HL-60/S4 (cell line): ENCODE data around the gene PRSS33.

Source experiments
- in situ Hi-C: fragments of 300-500 bp; cut with MboI; formaldehyde crosslinking; loops from 2 replicates; pipeline ENCODE4 v1.14.3; 2022; ENCODE audit warnings: low sequenced_read_pairs

PRSS33 gene

DNA sequence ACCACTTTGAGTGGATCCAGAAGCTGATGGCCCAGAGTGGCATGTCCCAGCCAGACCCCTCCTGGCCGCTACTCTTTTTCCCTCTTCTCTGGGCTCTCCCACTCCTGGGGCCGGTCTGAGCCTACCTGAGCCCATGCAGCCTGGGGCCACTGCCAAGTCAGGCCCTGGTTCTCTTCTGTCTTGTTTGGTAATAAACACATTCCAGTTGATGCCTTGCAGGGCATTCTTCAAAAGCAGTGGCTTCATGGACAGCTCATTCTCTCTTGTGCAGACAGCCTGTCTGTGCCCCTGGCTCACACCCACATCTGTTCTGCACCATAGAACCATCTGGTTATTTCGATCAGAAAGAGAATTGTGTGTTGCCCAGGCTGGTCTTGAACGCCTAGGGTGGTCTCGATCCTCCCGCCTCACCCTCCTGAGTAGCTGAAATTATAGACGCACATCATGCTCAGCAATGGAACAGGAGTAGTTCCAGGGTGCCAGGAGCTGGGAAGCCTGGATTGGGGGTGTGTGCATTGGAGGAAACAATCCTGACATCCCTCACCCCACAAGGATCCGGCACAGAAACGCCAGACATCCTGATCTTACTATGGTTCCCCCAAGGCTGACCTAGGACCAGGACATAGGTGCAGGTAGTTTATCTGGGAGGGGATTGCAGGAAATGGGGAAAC is 34.3 kb upstream of the PRSS33 start:
- in situ Hi-C loops = no loop called here

DNA sequence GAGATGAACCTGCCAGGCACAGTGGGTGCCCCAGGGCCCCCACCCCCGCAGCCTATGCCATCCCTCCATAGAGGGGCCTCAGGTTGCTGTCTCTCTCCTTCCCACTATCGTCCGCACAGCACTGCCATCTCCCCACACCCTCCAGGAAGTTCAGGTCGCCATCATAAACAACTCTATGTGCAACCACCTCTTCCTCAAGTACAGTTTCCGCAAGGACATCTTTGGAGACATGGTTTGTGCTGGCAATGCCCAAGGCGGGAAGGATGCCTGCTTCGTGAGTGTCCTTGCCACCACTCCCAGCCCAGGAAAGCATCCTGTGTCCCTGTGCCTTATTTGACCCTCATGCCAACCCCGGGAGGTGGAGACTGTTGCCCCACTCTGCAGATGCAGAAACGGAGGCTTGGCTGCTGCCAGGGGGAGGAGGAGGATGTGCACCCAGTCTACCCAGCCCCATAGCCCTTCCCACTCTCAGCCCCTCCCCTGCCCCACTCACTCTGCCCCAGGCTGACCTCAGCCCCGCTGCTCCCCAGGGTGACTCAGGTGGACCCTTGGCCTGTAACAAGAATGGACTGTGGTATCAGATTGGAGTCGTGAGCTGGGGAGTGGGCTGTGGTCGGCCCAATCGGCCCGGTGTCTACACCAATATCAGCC is 33.6 kb upstream of the PRSS33 start:
- in situ Hi-C loops = no loop called here

DNA sequence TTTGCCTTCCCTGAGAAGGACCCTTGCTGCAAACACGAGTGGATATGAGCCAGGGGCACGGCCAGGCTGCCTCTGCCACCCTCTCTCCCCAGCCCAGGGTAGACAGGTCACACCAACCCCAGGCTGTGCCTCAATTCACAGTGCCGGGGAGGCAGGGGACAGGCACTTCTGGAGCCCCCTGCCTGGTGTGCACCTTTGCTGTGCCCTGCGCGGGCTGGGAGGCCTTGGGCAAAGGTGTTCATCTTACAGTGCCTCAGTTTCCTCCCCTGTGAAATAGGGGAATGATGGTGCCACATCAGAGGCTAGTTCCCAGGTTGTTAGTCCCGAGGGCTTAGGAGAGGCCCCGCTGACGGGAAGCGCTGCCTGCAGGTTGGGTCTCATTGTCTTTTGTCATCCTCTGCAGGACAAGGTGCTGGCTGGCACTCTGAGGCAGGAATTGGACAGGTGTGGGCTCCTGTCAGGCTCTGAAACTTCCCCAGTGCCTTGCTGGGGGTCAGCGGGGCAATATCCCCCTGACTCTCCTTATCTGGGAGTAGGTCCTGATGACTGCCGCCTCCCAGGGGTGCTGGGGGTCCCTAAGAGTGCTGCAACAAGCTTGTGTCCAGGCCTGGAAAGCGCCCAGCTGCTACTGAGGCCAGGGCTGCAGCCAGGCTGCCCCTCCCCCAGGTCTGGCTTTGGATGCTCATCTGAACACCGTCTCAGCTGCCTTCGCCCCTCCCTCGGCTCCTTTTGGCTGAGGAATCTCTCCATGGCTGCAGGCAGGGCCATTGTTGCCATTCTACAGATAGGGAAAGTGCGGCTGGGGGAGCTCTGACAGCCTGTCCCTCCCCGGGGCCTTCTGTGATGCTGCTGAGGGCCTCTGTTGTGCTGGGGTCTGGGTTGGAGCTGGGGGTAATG is 32.8 kb upstream of the PRSS33 start:
- in situ Hi-C loops = no loop called here

DNA sequence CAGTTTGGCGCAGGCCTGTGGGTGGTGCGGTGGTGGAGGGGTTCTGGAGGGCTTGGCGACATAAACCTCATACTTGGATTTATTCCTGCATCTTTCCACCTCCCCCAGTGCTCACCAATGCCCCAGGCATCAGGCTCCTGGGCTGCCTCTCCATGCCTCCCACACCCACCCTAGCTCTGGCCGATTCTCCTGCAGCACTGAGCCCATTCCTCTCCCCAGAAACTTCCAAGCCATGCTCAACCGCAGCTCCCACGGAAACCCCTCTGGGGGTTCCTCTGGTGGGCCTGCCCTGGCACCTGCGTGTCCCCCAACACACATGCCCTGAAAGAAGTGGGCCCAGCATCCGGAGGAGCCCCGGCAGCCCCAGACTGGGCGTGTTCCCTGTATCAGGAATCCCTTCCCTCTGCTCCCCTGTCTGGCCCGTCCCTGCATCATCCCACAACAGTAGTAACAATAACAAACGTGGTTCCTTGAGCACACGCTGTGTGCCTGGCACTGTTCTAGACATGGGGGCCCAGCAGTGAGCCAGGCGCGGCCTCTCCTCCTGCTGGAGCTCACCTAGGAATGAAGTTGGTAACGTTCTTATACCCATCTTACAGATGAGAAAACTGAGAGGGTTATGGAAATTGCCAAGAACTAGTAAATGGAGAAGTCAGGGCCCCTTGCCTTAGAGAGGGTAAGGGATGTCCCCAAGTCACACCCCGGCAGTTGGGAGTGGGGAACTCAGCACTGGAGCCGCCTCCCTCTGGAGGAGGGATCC is 32.0 kb upstream of the PRSS33 start:
- in situ Hi-C loops = no loop called here

DNA sequence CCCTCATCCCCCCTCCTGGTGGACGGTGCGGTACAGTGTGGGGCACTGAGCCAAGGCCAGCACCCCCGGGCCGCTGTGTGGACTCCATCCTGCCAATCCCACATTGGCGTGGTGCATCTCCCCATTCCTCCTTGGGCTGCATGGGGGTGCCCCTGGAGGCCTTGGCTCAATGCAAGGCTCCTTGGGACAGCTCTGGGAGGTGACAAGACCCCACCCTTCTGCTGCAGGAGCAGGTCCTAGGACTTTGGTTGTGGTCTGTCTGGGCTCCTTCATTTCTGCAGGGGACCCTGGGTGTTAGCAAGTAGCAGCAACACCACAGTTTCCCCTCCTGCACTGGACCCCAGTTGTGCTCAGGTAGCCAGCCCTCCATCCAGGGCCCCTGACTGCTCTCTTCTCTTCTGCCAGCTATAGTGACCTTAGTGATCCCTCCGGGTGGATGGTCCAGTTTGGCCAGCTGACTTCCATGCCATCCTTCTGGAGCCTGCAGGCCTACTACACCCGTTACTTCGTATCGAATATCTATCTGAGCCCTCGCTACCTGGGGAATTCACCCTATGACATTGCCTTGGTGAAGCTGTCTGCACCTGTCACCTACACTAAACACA is 31.0 kb upstream of the PRSS33 start:
- in situ Hi-C loops = no loop called here

DNA sequence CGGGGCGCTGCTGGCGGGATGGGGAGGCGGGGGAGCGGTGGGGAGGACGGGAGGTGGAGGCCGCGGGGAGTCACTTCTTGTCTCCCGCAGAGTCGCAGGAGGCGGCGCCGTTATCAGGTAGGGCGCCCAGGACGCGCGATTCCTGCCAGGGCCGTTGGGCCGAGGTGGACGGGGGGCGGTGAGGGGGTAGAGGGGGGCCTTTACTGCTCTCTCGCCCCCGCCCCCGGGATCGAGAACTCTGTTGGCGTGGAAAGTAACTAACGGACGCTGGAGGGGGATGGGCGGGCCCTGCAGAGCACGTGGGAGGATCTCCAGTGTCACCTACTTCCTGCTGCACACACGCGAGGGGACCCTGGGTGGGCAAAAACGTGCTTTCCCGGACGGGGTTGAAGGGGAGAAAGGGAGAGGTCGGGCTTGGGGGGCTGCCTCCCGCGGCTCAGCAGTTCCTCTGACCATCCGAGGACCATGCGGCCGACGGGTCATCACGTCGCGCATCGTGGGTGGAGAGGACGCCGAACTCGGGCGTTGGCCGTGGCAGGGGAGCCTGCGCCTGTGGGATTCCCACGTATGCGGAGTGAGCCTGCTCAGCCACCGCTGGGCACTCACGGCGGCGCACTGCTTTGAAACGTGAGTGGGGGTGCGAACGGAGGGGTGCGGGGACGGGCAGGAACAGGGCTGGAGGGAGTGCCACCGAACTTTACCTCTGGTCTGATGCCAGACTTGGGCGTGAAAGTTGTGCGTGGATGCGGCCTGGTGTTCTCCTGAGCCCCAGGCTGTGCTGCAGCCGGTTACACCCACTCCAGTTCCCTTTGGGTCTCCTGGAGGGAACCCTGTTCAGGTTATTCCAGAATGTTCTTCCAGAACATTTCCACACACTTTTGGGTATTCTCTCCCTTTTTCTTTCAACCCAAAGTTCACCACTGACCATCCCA is 30.2 kb upstream of the PRSS33 start:
- in situ Hi-C loops = no loop called here

DNA sequence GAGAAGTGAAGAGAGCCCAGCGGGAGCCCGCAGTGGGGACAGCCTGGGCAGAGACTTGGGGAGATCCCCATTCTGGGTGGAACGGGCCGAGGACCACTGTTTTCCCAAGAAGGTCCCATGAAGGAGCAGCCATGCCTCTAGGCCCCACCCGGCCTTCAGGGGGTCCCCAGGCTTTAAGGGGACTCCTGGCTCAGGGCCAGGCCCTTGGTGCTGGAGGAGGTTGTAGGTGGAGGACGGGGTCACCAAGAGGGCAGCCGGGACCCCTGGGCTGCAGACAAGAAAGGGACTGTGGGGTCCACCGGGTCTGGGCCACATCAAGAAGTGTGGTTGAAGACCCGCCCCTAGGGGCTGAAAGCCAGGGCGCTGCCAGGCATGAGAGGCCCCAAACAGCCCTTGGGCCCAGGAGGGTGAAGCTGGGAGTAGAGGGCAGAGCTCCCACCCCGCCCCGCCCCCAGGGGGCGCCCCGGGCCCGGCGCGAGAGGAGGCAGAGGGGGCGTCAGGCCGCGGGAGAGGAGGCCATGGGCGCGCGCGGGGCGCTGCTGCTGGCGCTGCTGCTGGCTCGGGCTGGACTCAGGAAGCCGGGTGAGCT is 29.5 kb upstream of the PRSS33 start, which contains the start of gene PRSS21:
PRSS21 (plus strand) TSS at position 487 of the 589 bp plus-strand sequence; CDS start at position 519, 32 bp downstream.
- in situ Hi-C loops = no loop called here

DNA sequence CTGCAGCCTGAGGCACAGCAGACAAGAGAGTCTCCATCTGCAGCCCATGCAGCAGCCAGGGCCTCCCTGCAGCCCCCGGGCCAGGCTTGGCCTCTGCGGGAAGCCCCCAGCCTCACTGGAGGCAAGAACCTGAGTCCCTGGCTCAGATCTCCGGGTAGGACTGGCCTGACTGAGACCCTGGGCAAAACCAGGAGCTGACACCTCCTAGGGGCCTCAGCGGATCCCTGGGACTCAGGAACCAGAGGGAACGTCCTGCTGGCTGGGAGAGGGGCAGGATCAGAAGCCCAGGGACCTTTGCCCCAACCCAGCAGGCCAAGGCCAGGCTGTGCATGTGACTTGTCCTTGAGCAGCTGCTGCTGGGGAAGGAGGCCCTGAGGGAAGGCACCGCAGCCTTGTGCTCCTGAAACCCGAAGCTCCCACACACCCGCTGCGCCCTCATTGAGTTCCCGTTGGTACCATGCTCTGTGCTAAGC is 28.0 kb upstream of the PRSS33 start:
- in situ Hi-C loops = no loop called here

DNA sequence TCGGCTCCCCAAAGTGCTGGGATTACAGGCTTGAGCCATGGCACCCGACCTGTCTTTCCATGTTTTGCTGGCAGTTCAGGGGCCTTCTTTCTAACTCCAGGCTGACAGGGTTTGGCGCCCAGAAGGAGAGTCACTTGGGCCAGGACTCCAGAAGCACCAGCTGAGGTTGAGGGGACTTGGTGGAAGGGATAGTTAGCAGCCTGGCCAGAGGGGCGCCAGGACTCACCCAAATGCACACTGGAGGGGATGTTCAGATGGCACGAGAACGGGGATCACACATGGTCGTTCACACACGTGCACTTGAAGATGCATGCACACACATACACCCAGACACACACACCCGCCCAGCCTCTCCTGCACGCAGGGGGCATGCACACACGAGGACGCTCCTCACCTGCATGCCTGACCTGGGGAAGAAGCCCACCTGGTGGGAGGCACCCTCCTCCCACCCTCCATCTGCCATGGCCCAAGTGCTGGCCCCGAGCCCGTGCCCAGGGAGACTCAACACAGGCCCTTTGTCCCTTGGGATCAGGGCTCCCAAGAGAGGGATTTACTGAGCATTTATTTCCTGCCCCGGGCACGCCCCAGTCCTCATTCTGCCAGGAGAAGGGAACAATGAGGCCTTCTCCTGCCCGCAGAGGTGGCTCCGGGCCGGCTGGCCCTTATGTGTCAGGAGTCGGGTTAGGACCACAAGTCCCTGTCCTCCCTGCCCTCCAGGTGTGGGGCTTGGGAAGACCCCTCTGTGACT is 27.4 kb upstream of the PRSS33 start:
- in situ Hi-C loops = no loop called here

DNA sequence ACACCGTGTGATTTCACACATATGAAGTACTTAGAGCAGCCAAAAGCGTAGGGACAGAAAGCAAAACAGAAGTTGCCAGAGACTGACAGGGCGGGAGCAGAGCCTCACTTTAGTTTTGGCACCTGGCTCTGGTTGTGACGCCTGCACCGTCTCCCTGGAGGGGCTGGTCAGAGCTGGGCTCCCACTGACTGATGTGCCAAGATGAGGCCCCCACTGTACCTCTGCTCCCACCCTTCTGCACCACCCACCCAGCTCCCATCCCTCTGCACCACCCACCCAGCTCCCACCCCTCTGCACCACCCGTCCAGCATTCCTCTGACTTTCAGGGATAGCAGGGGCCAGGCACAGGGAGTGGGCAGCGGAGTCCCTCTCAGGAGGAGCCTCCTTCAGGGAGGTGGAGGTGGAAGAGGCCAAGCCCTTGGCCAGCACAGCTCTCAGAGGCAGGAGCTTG is 26.4 kb upstream of the PRSS33 start:
- in situ Hi-C loops = no loop called here

DNA sequence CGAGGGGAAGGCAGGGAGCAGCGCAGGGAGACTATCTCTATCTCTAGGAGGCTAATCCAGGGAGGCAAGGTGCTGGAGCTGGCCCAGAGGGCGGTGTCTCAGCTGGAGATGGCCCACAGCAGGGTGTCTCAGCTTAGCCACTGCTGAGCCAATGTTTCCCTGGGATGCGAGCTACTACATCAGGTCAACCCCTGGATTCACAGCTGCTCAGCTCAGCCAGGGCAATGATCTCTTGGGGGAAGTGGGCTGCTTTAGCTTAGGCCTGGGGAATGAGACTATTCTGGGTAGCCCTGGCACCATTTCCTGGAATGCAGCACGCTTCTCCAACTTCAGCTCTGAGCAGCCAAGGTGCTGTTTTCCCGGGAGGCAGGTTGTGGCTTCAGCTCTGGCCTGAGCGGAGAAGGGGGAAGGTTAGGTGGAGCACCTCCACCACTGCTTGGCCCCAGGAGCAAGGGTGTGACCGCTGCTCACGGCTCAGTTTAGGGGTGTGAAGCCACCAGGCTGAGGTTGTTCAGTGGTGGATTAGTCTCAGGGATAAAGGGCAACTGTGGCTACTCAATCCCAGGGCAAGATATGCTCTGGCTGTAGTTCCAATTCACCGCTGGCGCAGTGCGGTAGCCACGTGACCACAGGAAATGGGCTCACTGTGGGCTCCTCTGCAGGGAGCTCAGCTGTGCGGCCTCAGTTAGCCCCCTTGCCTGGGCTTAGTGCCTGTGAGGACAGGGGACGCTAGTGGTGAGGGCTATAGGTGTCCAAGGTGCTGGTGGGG is 24.5 kb upstream of the PRSS33 start:
- in situ Hi-C loops = no loop called here

DNA sequence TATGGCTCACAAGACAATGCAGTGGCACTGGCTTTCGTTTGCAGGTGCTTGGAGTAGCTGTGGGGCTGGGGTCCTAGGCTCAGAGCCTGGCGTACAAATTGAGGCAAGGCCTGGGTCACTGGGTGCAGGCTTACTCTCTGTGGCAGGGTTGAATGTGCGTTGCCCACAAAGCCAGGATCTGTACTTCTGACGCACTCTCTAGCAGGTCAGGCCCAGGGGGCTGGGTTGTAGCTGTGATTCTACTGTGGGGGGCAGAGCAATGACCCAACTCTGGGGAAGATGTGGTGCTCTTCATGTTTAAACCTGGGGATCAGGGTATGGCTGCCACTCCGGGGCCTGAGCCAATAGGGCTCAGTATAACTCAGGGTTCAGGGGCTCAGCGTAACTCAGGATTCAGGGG is 23.3 kb upstream of the PRSS33 start:
- in situ Hi-C loops = no loop called here

DNA sequence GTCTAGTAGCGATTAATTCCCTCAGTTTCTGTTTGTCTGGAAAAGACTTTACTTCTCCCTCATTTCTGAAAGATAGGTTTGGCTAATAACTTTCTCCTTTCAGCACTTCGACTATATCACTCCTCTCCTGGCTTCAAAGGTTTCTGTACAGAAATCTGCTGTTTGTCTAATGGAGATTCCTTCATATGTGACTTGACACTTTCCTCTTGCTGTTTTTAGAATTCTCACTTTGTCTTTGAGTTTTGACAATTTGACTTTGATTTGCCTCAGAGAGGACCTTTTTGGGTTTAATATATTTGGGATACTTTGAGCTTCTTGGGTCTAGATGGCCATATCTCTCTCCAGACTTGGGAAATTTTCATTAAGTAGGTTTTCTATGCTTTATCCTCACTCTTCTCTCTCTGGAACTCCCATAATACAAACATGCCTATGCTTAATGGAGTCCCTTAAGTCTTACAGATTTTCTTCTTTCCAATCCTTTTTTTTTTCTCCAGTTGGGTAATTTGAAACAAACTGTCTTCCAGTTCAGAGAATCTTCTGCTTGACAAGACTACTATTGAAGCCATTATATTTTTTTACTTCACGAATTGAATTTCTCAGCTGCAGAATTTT is 21.9 kb upstream of the PRSS33 start:
- in situ Hi-C loops = no loop called here

DNA sequence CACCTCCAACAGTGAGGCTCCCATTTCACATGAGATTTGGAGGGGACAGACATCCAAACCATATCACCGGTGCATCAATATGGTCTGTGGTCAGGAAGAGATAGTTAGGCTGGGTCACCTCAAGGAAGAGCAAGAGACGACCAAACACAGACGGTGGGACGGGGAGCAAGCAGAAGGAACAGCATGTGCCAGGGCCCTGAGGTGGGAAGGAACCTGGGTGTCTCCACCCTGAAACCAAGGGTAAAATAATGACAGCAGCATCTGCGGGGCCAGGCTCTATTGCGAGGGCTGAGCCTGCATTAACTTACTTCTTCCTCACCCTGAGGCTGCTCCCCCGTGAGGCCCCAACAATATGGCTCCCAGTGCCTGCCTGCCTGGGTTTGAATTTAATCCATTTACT is 20.8 kb upstream of the PRSS33 start:
- in situ Hi-C loops = no loop called here

DNA sequence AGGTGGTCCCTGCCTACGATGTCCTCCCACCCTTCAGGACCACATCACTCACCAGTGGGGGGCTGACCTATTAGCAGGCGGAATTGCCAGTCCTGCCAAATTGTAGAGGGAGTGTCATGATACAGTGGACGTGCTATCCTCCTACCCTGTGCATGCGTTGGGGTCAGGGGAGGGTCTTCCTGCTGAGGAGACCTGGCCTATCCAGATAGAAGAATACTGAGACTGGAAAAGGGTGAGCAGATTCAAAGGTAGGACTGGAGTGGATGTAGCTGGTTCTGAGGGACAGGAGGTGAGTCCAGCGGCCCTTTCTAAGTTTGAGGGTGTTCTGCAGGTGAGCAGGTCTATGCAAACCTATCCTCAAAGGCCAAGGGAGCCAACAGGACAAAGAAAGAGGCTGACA is 18.9 kb upstream of the PRSS33 start:
- in situ Hi-C loops = no loop called here

DNA sequence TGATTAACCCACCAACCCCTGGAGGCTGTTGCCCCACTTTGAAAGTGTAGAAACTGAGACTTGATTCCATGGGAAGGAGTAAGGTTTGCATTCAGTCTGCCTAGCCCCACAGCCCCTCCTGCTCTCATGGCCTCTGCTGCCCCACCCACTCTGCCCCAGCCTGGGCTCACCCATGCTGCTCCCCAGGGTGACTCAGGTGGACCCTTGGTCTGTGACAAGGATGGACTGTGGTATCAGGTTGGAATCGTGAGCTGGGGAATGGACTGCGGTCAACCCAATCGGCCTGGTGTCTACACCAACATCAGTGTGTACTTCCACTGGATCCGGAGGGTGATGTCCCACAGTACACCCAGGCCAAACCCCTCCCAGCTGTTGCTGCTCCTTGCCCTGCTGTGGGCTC is 17.4 kb upstream of the PRSS33 start:
- in situ Hi-C loops = no loop called here

DNA sequence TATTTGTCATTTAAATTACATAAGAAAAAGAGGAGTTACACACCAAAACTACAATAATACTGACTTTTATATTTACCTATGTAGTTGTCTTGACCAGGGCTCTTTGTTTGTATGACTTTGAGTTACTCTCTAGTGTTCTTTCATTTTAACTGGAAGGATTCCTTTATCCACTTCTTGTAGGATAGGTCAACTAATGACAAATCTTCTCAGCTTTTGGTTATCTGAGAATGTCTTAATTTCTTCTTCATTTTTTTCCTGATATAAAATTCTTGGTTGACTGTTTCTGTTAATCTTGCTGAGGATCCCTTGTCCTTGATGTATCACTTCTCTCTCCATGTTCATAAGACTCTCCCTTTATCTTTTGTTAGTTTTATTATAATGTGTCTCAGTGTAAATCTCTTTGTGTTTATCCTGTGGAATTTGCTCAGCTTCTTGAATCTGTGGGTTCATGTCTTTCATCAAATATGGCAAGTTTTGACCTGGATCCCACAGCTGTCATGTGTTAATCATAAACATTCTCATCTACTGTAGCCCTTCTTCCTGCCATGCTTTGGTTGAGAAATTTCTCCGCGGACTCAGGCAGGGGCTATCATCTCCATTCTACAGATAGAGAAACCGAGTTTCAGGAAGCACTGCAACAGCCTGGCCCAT is 16.3 kb upstream of the PRSS33 start:
- in situ Hi-C loops = no loop called here
